Endothelial cell (in vitro differentiated cells): Measurements from ENCODE around the gene AP1B1. TPM values are rescaled to one million over a fixed set of nuclear protein-coding genes. Genes with fewer than 3 reads are reported as not detected.

Experiments used
- DNase-seq: peaks from one replicate; pipeline ENCODE4 v3.0.0; 2021; ENCODE audit warnings: low spot score
- H3K27ac Mint-ChIP-seq: one replicate; pipeline ENCODE4 v1.8.0; 2021; ENCODE audit warnings: mixed read lengths, inconsistent platforms; ENCODE audit not compliant: unreplicated experiment
- H3K27me3 Mint-ChIP-seq: one replicate; pipeline ENCODE4 v1.8.0; 2021; ENCODE audit warnings: mild to moderate bottlenecking, moderate library complexity, mixed read lengths, inconsistent platforms; ENCODE audit not compliant: unreplicated experiment
- H3K36me3 Mint-ChIP-seq: one replicate; pipeline ENCODE4 v1.8.0; 2021; ENCODE audit warnings: mild to moderate bottlenecking, low read depth, mixed read lengths, inconsistent platforms; ENCODE audit not compliant: unreplicated experiment
- H3K4me1 Mint-ChIP-seq: one replicate; pipeline ENCODE4 v1.8.0; 2021; ENCODE audit warnings: mild to moderate bottlenecking, mixed read lengths, inconsistent platforms; ENCODE audit not compliant: unreplicated experiment
- H3K4me3 Mint-ChIP-seq: one replicate; pipeline ENCODE4 v1.8.0; 2021; ENCODE audit warnings: mild to moderate bottlenecking, mixed read lengths, inconsistent platforms; ENCODE audit not compliant: unreplicated experiment
- H3K9me3 Mint-ChIP-seq: one replicate; pipeline ENCODE4 v1.8.0; 2021; ENCODE audit warnings: mixed read lengths, inconsistent platforms; ENCODE audit not compliant: unreplicated experiment
- total RNA-seq: library from RNA; stranded (reverse); fragmentation: NEBNext Ultra II Directional; extraction: Animal tissue kit (Norgen Biotek cat#: 25700); gene quantifications from one replicate; pipeline ENCODE4 v1.2.1, GENCODE V29; 2021; ENCODE audit not compliant: unreplicated experiment
- TF ChIP-seq, protein P1 (sequence below): fragments of 200-600 bp; sonication (generic); IDR thresholded peaks from one replicate; pipeline ENCODE4 v1.5.0; 2021; ENCODE audit warnings: antibody characterized with exemption; ENCODE audit not compliant: unreplicated experiment

AP1B1 gene
- total RNA-seq, 1 donor from 2014 or later = 316 TPM

DNA sequence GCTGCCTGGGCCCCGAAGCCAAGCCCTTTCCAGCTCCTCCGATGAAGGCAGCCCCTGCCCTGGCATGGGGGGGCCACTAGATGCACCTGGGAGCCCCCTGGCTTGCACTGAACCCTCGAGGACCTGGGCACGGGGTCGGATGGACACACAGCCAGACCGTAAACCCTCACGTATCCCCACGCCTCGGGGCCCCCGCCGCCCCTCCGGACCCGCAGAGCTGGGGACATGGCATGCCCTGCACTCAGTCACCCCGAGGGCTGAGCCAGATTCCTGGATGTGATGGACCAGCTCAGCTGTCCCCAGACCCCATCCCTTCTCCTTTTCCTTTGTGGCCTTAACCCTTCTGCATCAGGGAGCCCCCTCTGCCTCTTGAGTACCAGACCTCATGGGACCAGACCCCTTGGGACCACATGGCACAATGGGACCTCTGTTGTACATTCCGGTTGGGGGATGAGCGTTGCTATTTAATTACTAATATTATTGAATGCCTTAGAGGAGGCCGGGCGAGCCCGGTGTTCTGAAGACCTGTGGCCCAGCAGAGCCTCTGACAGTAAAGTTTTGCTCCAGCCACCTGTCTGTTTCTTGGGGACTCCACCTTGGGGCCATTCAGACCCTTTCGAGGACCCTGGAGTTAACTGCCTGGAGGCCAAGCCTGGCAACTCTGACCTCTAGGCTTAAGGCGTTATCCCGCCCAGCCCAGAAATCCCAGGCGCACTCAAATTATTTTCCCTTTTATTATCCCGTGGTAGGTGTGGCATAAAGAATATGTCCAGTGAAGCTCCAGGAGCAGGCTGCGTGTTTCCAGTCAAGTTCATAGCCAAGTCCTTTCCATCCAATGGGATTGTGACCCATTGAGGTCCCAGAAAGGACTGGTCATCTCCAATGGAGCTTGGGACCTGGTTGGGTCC is 75.9 kb downstream of the AP1B1 start:
- H3K36me3 Mint-ChIP-seq = peaks cover 36% of the 10 kb centered on the region
- TF ChIP-seq, protein P1, sequence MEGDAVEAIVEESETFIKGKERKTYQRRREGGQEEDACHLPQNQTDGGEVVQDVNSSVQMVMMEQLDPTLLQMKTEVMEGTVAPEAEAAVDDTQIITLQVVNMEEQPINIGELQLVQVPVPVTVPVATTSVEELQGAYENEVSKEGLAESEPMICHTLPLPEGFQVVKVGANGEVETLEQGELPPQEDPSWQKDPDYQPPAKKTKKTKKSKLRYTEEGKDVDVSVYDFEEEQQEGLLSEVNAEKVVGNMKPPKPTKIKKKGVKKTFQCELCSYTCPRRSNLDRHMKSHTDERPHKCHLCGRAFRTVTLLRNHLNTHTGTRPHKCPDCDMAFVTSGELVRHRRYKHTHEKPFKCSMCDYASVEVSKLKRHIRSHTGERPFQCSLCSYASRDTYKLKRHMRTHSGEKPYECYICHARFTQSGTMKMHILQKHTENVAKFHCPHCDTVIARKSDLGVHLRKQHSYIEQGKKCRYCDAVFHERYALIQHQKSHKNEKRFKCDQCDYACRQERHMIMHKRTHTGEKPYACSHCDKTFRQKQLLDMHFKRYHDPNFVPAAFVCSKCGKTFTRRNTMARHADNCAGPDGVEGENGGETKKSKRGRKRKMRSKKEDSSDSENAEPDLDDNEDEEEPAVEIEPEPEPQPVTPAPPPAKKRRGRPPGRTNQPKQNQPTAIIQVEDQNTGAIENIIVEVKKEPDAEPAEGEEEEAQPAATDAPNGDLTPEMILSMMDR = no peak
- H3K27ac Mint-ChIP-seq = peak overlapping the region; percentile 82
- H3K4me1 Mint-ChIP-seq = peaks cover 40% of the 10 kb centered on the region
- H3K4me3 Mint-ChIP-seq = peak overlapping the region; percentile 65
- peaks cover 29% of the 10 kb centered on the region for H3K27me3 Mint-ChIP-seq
- no peaks in the 10 kb centered on the region for H3K9me3 Mint-ChIP-seq
- DNase-seq = no peak

DNA sequence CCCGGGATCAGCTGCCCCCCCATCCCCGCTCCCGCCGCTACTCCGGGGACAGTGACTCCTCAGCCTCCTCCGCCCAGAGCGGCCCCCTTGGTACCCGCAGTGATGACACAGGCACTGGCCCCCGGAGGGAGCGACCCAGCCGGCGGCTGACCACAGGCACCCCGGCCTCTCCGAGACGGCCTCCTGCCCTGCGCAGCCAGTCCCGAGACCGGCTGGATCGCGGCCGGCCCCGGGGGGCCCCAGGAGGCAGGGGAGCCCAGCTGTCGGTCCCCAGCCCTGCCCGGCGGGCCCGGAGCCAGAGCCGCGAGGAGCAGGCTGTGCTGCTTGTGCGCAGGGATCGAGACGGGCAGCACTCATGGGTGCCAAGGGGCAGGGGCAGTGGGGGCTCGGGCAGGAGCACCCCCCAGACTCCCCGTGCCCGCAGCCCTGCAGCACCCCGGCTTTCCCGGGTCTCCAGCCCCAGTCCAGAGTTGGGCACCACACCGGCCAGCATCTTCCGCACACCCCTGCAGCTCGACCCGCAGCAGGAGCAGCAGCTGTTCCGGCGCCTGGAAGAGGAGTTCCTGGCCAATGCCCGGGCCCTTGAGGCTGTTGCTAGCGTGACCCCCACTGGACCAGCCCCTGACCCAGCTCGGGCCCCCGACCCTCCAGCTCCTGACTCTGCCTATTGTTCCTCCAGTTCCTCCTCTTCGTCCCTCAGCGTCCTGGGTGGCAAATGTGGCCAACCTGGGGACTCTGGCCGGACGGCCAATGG is 76.7 kb downstream of the AP1B1 start:
- H3K27ac Mint-ChIP-seq = peak overlapping the region; percentile 82
- peaks cover 39% of the 10 kb centered on the region for H3K4me1 Mint-ChIP-seq
- H3K27me3 Mint-ChIP-seq = peaks cover 31% of the 10 kb centered on the region

DNA sequence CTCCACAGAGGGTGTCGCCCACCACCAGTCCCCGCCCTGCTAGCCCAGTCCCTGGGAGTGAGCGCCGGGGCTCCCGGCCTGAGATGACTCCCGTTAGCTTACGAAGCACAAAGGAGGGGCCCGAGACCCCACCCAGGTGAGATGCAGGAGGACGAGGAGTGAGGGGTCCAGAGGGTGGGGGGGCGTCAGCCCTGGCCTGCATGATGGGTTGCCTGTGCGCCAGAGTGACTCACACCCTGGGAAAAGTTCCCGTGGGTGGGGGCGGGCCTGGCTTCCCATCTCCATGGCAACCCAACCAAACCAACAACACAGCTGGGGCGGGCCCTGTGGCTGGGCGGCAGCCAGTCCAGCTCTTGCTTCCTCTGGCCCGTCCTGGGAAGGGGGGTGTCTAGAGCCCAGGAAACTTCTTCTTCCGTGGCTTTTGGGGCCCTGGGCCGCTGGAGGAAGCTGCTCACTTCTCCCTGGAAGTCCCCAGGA is 77.5 kb downstream of the AP1B1 start:
- DNase-seq = peak; percentile 85
- H3K27ac Mint-ChIP-seq = peak overlapping the region; percentile 82
- H3K27me3 Mint-ChIP-seq = peaks cover 27% of the 10 kb centered on the region
- peaks cover 33% of the 10 kb centered on the region for H3K4me1 Mint-ChIP-seq
- peaks cover 25% of the 10 kb centered on the region for H3K36me3 Mint-ChIP-seq
- TF ChIP-seq, protein P1 = no peak
- no peaks in the 10 kb centered on the region for H3K9me3 Mint-ChIP-seq
- peak overlapping the region; percentile 65 for H3K4me3 Mint-ChIP-seq

More for the DNA sequence above, 76.7 kb downstream of the AP1B1 start:
- Mint-ChIP-seq H3K4me3 (peak overlapping the region; percentile 65), H3K9me3 (no peaks in the 10 kb centered on the region), H3K36me3 (peaks cover 31% of the 10 kb centered on the region)
- no peak for DNase-seq
- TF ChIP-seq, protein P1 = no peak

DNA sequence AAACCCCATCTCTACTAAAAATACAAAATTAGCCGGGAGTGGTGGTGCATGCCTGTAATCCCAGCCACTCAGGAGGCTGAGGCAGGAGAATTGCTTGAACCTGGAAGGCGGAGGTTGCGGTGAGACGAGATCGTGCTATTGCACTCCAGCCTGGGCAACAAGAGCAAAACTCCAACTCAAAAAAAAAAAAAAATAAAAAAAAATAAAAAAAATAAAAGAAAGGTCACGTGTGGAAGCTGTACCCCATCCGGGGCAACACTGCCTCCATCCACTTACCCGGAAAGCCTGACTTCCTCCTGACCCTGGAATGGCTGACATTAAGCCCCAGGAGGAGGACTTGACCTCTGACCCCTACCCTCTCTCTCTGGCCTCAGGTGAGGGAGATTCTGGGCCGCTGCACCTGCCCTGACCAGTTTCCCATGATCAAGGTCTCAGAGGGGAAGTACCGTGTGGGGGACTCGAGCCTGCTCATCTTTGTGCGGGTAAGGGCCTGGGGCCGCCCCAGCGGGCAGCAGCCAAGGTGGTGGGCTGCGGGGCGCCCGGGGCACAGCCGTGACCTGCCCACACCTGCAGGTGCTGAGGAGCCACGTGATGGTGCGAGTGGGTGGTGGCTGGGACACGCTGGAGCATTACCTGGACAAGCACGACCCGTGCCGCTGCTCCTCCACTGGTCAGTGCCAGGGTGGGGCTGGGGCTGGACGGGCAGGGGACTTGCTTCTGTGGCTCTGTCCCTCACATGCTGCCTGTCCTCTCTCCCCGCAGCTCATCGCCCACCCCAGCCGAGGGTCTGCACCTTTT is 78.1 kb downstream of the AP1B1 start:
- no peak overlapping the region for H3K4me3 Mint-ChIP-seq
- H3K4me1 Mint-ChIP-seq = peaks cover 35% of the 10 kb centered on the region
- H3K27me3 Mint-ChIP-seq = peaks cover 32% of the 10 kb centered on the region
- no peak for DNase-seq
- TF ChIP-seq, protein P1 = no peak
- no peaks in the 10 kb centered on the region for H3K9me3 Mint-ChIP-seq
- H3K27ac Mint-ChIP-seq = peak overlapping the region; percentile 68
- peaks cover 25% of the 10 kb centered on the region for H3K36me3 Mint-ChIP-seq
